NCI-H2171 treated with DMSO at 0.1 percent for 48 hours (cell line): Measurements from ENCODE around the gene CSTF2.

Experiments
- DNase-seq: peaks from one replicate; lab custom pipeline; 2025; lab: John Stamatoyannopoulos, UW

The CSTF2 gene

DNA sequence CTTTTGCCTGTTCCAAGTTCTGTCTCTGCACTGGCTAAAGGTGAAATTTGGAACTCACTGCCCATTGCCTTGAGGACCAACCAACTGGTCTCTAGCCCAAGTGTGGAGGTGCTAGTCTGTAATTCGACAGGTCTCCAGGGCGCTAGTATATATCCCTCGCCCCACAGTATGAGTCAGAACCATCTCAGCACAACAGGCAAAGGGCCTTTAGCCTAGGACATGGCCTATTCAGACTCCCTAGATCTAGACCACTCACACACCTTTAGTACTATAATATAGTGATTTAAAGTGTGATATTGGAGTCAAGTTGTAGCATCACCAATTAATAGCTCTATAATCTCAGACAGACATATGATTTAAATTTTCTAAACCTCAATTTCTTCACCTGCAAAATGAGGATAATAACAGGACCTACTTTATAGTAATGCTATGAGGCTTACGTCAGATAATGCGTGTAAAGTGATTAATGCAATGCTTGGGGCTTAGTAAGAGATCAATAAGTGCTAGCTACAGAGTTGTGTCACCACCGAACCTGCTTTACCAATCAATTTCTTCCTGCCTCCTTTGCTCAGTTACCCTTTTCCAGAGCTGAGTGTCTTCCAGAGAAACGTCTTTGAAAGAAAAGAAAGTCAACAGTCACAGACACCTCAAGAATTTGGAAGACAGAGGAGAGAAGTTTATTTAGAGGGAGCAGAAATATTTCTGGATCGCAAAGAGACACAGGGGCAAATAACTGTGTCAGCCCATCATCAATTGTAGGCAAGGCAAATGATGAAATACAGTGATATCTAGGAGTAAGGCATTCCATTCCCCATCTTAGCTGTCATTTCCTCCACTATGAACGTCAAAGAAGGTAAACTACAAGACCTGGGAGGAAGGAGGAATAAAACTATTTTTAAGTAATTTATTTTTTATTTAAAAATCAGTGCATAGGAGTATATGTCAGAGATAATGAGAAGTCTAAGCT lies 51.7 kb downstream of the CSTF2 start:
- no peak for DNase-seq

DNA sequence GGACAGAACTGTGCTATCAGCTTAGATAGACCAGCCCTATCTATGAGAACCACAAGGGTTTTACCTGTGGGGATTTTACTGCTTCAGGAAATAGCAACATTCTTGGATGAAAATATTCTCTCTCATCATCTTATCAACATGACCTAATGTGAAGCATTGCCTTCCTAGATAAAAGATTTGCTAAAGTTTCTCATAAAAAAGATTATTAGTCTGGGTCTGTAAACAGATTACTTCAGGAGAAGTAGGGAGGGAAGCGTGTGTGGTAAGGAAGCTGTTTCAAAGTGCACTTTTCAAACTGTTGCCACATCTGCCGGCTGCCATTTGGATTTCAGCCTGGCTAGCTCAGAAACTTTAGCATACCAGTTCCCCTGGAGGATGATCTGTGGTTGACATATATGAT lies 54.1 kb downstream of the CSTF2 start, which contains the start of gene NOX1:
TSS of gene NOX1 (minus strand) at position 35 of the 400 bp plus-strand sequence. CDS start 220 bp downstream, outside the sequence.
- no peak for DNase-seq

DNA sequence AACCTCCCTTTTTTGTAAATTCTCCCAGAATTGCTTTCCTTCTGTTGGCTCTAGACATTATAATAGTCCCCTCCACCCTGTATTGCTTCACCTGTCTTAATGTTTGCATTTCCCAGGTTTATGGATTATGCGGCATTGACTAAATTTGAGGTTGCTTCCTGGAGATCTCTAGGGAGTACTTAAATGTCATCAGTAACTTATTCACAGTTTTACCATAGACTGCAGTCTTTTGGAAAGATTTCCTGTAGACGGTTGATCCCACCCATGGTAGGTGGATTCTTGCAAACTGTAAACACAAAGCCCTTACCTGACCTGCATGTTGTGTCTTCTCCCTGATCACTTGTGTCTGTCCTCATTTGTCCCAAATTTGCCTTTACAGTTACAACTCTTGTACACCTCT lies 60.2 kb downstream of the CSTF2 start:
- no peak for DNase-seq

DNA sequence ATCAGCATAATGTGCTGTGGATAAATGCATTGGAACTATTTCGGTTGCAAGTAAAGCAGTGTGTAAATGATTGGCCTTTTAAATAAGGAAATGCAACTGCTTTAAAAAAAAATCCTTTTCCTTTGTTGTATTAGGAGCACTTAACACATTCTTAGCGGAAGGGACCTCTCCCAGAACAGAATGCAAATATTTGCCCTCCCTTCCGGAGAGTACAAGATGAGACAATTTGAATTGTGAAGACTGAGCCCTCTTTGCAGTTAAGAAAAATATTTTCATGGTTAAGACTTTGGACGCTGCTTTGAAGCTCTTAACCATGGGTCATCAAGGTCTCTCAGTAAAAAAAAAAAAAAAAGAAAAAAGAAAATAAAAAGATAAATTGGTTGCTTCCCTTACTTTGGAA lies 63.5 kb downstream of the CSTF2 start:
- DNase-seq = no peak
